IMR-90 (cell line): ENCODE data around the gene RPL31. TPM values are rescaled to one million over a fixed set of nuclear protein-coding genes. Genes with fewer than 3 reads are reported as not detected.

Experiments used
- ATAC-seq: fragments of 200-7000 bp; cut with Tn5 transposase; 2 replicates; pipeline ENCODE4 v1.9.1; 2020; ENCODE audit warnings: low read depth, mild to moderate bottlenecking, moderate library complexity
- BruUV-seq: library from RNA; stranded (reverse); fragments of 400-500 nt; replicated peaks from 2 replicates; lab custom pipeline; 2021; lab: Mats Ljungman, UMichigan
- CTCF ChIA-PET: fragments of 300-600 bp; formaldehyde crosslinking; extraction: SDS; loops from one replicate; lab custom pipeline; 2021; ENCODE audit warnings: antibody characterized with exemption; lab: Yijun Ruan, JAX
- POLR2A ChIA-PET: fragments of 300-600 bp; sonication (Branson Sonifier 250); formaldehyde crosslinking; loops from one replicate; lab custom pipeline; 2022; ENCODE audit warnings: antibody characterized with exemption; ENCODE audit not compliant: unreplicated experiment; lab: Charles Lee
- DNase-seq: peaks from one replicate; pipeline ENCODE4 v3.0.0; 2013
- H2AFZ ChIP-seq: replicated peaks from 2 replicates; pipeline ENCODE3; 2013; ENCODE audit warnings: low read length, mild to moderate bottlenecking; ENCODE audit not compliant: poor library complexity
- H2AK5ac ChIP-seq: 2 replicates; pipeline ENCODE4 v1.6.1; 2013; ENCODE audit warnings: low read depth, low read length, inconsistent platforms
- H2AK9ac ChIP-seq: replicated peaks from 2 replicates; pipeline ENCODE3; 2013; ENCODE audit warnings: mild to moderate bottlenecking, low read depth, low read length, moderate library complexity; ENCODE audit not compliant: poor library complexity
- H2BK120ac ChIP-seq: 2 replicates; pipeline ENCODE4 v1.6.1; 2013; ENCODE audit warnings: low read depth, low read length, inconsistent platforms
- H2BK15ac ChIP-seq: 3 replicates; pipeline ENCODE4 v1.6.1; 2013; ENCODE audit warnings: low read depth, low read length, inconsistent platforms
- H2BK20ac ChIP-seq: 2 replicates; pipeline ENCODE4 v1.6.1; 2013; ENCODE audit warnings: low read depth, mild to moderate bottlenecking, inconsistent platforms, low read length, moderate library complexity
- H2BK5ac ChIP-seq: 2 replicates; pipeline ENCODE4 v1.6.1; 2013; ENCODE audit warnings: mild to moderate bottlenecking, low read depth, low read length, inconsistent platforms; ENCODE audit not compliant: poor library complexity, severe bottlenecking
- H3K14ac ChIP-seq: replicated peaks from 2 replicates; pipeline ENCODE4 v1.6.1; 2013; ENCODE audit warnings: low read depth, low read length, inconsistent platforms
- H3K18ac ChIP-seq: 2 replicates; pipeline ENCODE4 v1.6.1; 2013; ENCODE audit warnings: low read depth, low read length, control low read depth
- H3K23ac ChIP-seq: 2 replicates; pipeline ENCODE4 v1.6.1; 2013; ENCODE audit warnings: low read depth, low read length, inconsistent platforms
- H3K27ac ChIP-seq: 2 replicates; pipeline ENCODE4 v1.5.1; 2013; ENCODE audit warnings: mild to moderate bottlenecking, control low read depth, low read length; ENCODE audit not compliant: insufficient read depth
- H3K27me3 ChIP-seq: 2 replicates; pipeline ENCODE4 v1.6.1; 2013; ENCODE audit warnings: low read length; ENCODE audit not compliant: control insufficient read depth, insufficient read depth
- H3K36me3 ChIP-seq: 2 replicates; pipeline ENCODE4 v1.6.1; 2013; ENCODE audit warnings: low read length, mixed read lengths; ENCODE audit not compliant: control insufficient read depth, insufficient read depth
- H3K4ac ChIP-seq: 2 replicates; pipeline ENCODE4 v1.6.1; 2013; ENCODE audit warnings: low read depth, low read length, inconsistent platforms
- H3K4me1 ChIP-seq: 2 replicates; pipeline ENCODE4 v1.6.1; 2013; ENCODE audit warnings: low read length, mixed read lengths; ENCODE audit not compliant: control insufficient read depth, insufficient read depth
- H3K4me2 ChIP-seq: 2 replicates; pipeline ENCODE4 v1.6.1; 2013; ENCODE audit warnings: low read depth, mild to moderate bottlenecking, control low read depth, low read length, moderate library complexity
- H3K4me3 ChIP-seq: 2 replicates; pipeline ENCODE4 v1.5.1; 2013; ENCODE audit warnings: low read depth, mild to moderate bottlenecking, control low read depth, low read length, moderate library complexity; ENCODE audit not compliant: insufficient read depth
- H3K56ac ChIP-seq: 2 replicates; pipeline ENCODE4 v1.6.1; 2013; ENCODE audit warnings: low read length, inconsistent platforms; ENCODE audit not compliant: insufficient read depth; ENCODE audit errors: extremely low read depth
- H3K79me1 ChIP-seq, 2 experiments: 2 replicates each; pipeline ENCODE4 v1.6.1; 2013; ENCODE audit warnings: low read length in 2 of 2, inconsistent platforms in 1 of 2, low read depth in 1 of 2
- H3K9ac ChIP-seq: 2 replicates; pipeline ENCODE4 v1.6.1; 2013; ENCODE audit warnings: low read depth, low read length, control low read depth
- H3K9me1 ChIP-seq: 2 replicates; pipeline ENCODE4 v1.6.1; 2013; ENCODE audit warnings: low read length, inconsistent platforms; ENCODE audit not compliant: insufficient read depth
- H3K9me3 ChIP-seq: 2 replicates; pipeline ENCODE4 v1.6.1; 2013; ENCODE audit warnings: low read length; ENCODE audit not compliant: control insufficient read depth, insufficient read depth
- H4K20me1 ChIP-seq: 2 replicates; pipeline ENCODE4 v1.6.1; 2013; ENCODE audit warnings: low read length, inconsistent platforms; ENCODE audit not compliant: insufficient read depth
- H4K5ac ChIP-seq: 2 replicates; pipeline ENCODE4 v1.6.1; 2013; ENCODE audit warnings: mild to moderate bottlenecking, low read depth, low read length, control low read depth
- H4K8ac ChIP-seq, 2 experiments: 2 replicates each; pipeline ENCODE4 v1.6.1; 2013; ENCODE audit warnings: low read depth in 2 of 2, low read length in 2 of 2, control low read depth in 1 of 2, inconsistent platforms in 1 of 2
- H4K91ac ChIP-seq: 2 replicates; pipeline ENCODE4 v1.6.1; 2013; ENCODE audit warnings: low read depth, low read length, inconsistent platforms; ENCODE audit not compliant: insufficient read depth
- BHLHE40 ChIP-seq: fragments of 150-350 bp; IDR thresholded peaks from 2 replicates; pipeline ENCODE4 v1.6.1; 2016; ENCODE audit warnings: mild to moderate bottlenecking, low read depth, low read length
- CEBPB ChIP-seq: IDR thresholded peaks from 2 replicates; pipeline ENCODE4 v1.6.1; 2012; ENCODE audit warnings: low read depth, low read length, improper control_type of control experiment
- CHD1 ChIP-seq: IDR thresholded peaks from 2 replicates; pipeline ENCODE4 v1.6.1; 2012; ENCODE audit warnings: low read depth, low read length, improper control_type of control experiment
- FOS ChIP-seq: fragments of 150-350 bp; IDR thresholded peaks from 2 replicates; pipeline ENCODE4 v1.6.1; 2016; ENCODE audit warnings: low read depth, low read length
- MAFK ChIP-seq: IDR thresholded peaks from 2 replicates; pipeline ENCODE4 v1.6.1; 2012; ENCODE audit warnings: low read depth, low read length, improper control_type of control experiment
- MAZ ChIP-seq: IDR thresholded peaks from 2 replicates; pipeline ENCODE4 v1.6.1; 2012; ENCODE audit warnings: low read depth, mild to moderate bottlenecking, low read length, improper control_type of control experiment, moderate library complexity, borderline replicate concordance
- MXI1 ChIP-seq: IDR thresholded peaks from 2 replicates; pipeline ENCODE4 v1.6.1; 2012; ENCODE audit warnings: low read depth, mild to moderate bottlenecking, low read length, moderate library complexity, borderline replicate concordance
- NFE2L2 ChIP-seq: fragments of 150-350 bp; IDR thresholded peaks from 2 replicates; pipeline ENCODE4 v1.6.1; 2016; ENCODE audit warnings: low read depth, mild to moderate bottlenecking, low read length
- POLR2A ChIP-seq: IDR thresholded peaks from 2 replicates; pipeline ENCODE4 v1.6.1; 2012; ENCODE audit warnings: mild to moderate bottlenecking, low read depth, low read length
- RAD21 ChIP-seq: IDR thresholded peaks from 2 replicates; pipeline ENCODE4 v1.6.1; 2012; ENCODE audit warnings: low read length, improper control_type of control experiment
- RCOR1 ChIP-seq: IDR thresholded peaks from 2 replicates; pipeline ENCODE4 v1.6.1; 2012; ENCODE audit warnings: mild to moderate bottlenecking, low read length, improper control_type of control experiment; ENCODE audit not compliant: insufficient replicate concordance
- RFX5 ChIP-seq: IDR thresholded peaks from 2 replicates; pipeline ENCODE4 v1.8.0; 2012; ENCODE audit warnings: low read depth, mild to moderate bottlenecking, low read length, moderate library complexity
- SMC3 ChIP-seq: fragments of 150-350 bp; IDR thresholded peaks from 2 replicates; pipeline ENCODE4 v1.6.1; 2016; ENCODE audit warnings: low read depth, mild to moderate bottlenecking, antibody characterized with exemption, low read length, moderate library complexity
- WGBS, 2 experiments: methylation state at CpG; one replicate each; pipeline versions ENCODE4 v1.1.5 to v1.1.7; 2013; ENCODE audit warnings: missing lambda C conversion rate in 2 of 2; ENCODE audit not compliant: insufficient read length in 1 of 2; ENCODE audit errors: extremely low coverage in 2 of 2; 5-methylcytosine and 5-hydroxymethylcytosine counted together
- dilution Hi-C: fragments of 300-500 bp; cut with HindIII; formaldehyde crosslinking; loops from one replicate; pipeline ENCODE4 v1.14.3; 2018; ENCODE audit warnings: low sequenced_read_pairs; ENCODE audit not compliant: unreplicated experiment
- in situ Hi-C: fragments of 300-500 bp; cut with MboI; formaldehyde crosslinking; loops from 3 replicates; pipeline ENCODE4 v1.14.3; 2019; ENCODE audit warnings: low sequenced_read_pairs, inconsistent platforms, mixed read lengths
- intact Hi-C: fragments of 100-400 bp; cut with micrococcal nuclease; formaldehyde crosslinking; loops from 2 replicates; pipeline ENCODE4 v1.10.0; 2022
- polyA plus RNA-seq, 3 experiments: library from polyadenylated mRNA; depleted of rRNA; stranded (reverse); fragments of >200 nt; gene quantifications; 2 replicates each; pipeline ENCODE4 v1.2.3, GENCODE V29; 2012; ENCODE audit warnings: low replicate concordance in 1 of 3
- total RNA-seq: library from RNA; depleted of rRNA; stranded (reverse); fragments of >200 nt; gene quantifications from 2 replicates; pipeline ENCODE4 v1.2.3, GENCODE V29; 2012
- TF ChIP-seq, protein P1 (sequence below): fragments of 150-350 bp; IDR thresholded peaks from 2 replicates; pipeline ENCODE4 v1.6.1; 2017; ENCODE audit warnings: mild to moderate bottlenecking, antibody characterized with exemption, low read length, low read depth
- TF ChIP-seq, protein P2 (sequence below): conservative IDR thresholded peaks from 2 replicates; pipeline ENCODE4 v1.5.1; 2012; ENCODE audit warnings: mild to moderate bottlenecking, low read depth, low read length, improper control_type of control experiment
- TF ChIP-seq, protein P3 (sequence below): fragments of 150-350 bp; IDR thresholded peaks from 2 replicates; pipeline ENCODE4 v1.6.1; 2016; ENCODE audit warnings: low read depth, mild to moderate bottlenecking, low read length, moderate library complexity, borderline replicate concordance

Gene RPL31
- total and polyA plus RNA-seq, 2 of the 4 experiments (the other 2 are of a cell fraction), result 358 to 2,908 TPM

DNA sequence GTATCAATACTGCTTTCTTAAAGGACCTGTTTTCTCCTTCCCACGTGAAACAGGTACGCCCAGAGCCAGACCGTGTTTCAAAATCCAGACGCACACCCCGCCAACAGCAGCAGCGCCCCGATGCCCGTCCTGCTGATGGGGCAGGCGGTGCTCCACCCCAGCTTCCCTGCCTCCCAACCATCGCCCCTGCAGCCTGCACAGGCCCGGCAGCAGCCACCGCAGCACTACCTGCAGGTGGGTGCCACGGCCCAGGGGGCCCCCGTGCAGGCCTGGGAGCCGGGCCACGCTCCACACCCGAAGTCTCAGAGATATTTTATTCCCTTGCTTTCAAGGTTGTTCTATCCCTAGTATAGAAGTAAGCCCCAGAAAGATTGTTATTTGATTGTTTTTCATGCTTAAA is 8.8 kb upstream of the RPL31 start:
- POLR2A ChIA-PET, result no interaction called here
- Histone ChIP-seq H3K36me3 (peaks cover 11% of the 10 kb centered on the region), H2BK5ac (no peak overlapping the region), H3K4me1 (no peaks in the 10 kb centered on the region), H3K4me3 (no peak overlapping the region), H2BK120ac (no peak overlapping the region), H4K20me1 (no peaks in the 10 kb centered on the region), H2AK9ac (no peak overlapping the region), H3K4ac (no peak overlapping the region), H2AFZ (no peak overlapping the region), H2BK20ac (no peak overlapping the region), H2AK5ac (no peak overlapping the region), H3K23ac (no peak overlapping the region), H4K8ac (no peak overlapping the region), H2BK15ac (no peak overlapping the region), H3K56ac (no peak overlapping the region), H3K9me1 (0 out of 2 replicates have a peak, but pooled peaks cover 3% of the 10 kb centered on the region), H3K14ac (no peak overlapping the region), H4K5ac (no peak overlapping the region), H3K27ac (no peak overlapping the region), H3K9me3 (no peaks in the 10 kb centered on the region), H3K9ac (no peak overlapping the region), H3K4me2 (no peak overlapping the region), H3K18ac (no peak overlapping the region), H3K79me1 (no peaks in the 10 kb centered on the region), H3K27me3 (no peaks in the 10 kb centered on the region), H4K91ac (no peak overlapping the region)
- TF ChIP-seq SMC3 (no peak), CHD1 (no peak), POLR2A (no peak), MXI1 (no peak), RAD21 (no peak), NFE2L2 (no peak), CEBPB (no peak), MAZ (no peak), BHLHE40 (no peak), RCOR1 (no peak), MAFK (no peak), FOS (no peak), RFX5 (no peak)
- TF ChIP-seq, protein P1, sequence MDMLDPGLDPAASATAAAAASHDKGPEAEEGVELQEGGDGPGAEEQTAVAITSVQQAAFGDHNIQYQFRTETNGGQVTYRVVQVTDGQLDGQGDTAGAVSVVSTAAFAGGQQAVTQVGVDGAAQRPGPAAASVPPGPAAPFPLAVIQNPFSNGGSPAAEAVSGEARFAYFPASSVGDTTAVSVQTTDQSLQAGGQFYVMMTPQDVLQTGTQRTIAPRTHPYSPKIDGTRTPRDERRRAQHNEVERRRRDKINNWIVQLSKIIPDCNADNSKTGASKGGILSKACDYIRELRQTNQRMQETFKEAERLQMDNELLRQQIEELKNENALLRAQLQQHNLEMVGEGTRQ, result no peak
- TF ChIP-seq, protein P2, sequence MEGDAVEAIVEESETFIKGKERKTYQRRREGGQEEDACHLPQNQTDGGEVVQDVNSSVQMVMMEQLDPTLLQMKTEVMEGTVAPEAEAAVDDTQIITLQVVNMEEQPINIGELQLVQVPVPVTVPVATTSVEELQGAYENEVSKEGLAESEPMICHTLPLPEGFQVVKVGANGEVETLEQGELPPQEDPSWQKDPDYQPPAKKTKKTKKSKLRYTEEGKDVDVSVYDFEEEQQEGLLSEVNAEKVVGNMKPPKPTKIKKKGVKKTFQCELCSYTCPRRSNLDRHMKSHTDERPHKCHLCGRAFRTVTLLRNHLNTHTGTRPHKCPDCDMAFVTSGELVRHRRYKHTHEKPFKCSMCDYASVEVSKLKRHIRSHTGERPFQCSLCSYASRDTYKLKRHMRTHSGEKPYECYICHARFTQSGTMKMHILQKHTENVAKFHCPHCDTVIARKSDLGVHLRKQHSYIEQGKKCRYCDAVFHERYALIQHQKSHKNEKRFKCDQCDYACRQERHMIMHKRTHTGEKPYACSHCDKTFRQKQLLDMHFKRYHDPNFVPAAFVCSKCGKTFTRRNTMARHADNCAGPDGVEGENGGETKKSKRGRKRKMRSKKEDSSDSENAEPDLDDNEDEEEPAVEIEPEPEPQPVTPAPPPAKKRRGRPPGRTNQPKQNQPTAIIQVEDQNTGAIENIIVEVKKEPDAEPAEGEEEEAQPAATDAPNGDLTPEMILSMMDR, result no peak
- TF ChIP-seq, protein P3, sequence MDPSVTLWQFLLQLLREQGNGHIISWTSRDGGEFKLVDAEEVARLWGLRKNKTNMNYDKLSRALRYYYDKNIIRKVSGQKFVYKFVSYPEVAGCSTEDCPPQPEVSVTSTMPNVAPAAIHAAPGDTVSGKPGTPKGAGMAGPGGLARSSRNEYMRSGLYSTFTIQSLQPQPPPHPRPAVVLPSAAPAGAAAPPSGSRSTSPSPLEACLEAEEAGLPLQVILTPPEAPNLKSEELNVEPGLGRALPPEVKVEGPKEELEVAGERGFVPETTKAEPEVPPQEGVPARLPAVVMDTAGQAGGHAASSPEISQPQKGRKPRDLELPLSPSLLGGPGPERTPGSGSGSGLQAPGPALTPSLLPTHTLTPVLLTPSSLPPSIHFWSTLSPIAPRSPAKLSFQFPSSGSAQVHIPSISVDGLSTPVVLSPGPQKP, result no peak
- intact Hi-C loops, result no loop called here
- WGBS, 2 experiments, result 98% methylated on average over 8 of the region's 17 CpGs; no CpG with 5 or more reads in 1 of the 2 experiments
- no TSS peak for BruUV-seq
- CTCF ChIA-PET, result no interaction called here
- no peak for DNase-seq
- in situ Hi-C loops, result loop anchor here (5.0 kb wide), 2 partner anchors 261 to 386 kb away; no protein-coding TSS in a partner anchor
- ATAC-seq, result no peak
- dilution Hi-C loops, result no loop called here
